ENCODE results near the gene IL5.
"Not testable (repeated sequence)": the region's sequence is repeated elsewhere in the genome, so short reads cannot be mapped to it uniquely, and the experiment has no call there.

IL5 gene

DNA sequence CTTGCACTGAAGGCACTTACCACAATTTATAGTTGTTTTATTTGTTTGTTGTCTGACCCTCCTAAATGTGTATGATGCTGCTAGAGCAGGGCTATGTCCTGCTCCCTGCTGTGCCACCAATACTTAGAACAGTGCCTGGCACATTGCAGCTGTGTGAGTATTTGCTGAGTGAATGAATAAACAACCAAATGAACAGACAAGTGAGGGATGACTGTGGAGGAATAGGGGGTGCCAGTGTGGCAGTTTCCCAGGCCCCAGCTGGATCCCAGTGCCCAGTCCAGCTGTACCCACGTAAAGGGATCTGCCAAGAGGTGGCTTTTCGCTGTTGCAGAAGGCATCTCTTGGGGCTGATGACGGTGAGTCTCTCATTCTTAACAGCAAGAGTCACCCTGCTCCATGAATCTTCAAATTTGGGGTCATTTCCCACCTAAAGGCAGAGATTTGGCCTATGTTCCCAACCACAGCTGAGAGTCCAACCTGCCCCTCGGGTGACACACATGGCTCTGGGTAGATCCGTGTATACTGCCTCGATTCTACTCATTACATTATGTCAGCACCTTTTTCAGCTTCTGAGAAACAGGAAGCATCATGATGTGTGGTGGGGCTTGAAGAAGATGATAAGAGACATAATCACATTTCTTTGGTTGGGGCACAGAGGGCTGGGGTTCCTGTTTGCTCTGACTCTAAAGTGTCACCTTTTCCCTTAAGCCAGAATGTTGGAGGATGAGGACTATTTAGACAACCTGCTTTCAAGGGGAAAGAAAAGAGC is 14.3 kb downstream of the IL5 start:
- DNase-seq = no peak

DNA sequence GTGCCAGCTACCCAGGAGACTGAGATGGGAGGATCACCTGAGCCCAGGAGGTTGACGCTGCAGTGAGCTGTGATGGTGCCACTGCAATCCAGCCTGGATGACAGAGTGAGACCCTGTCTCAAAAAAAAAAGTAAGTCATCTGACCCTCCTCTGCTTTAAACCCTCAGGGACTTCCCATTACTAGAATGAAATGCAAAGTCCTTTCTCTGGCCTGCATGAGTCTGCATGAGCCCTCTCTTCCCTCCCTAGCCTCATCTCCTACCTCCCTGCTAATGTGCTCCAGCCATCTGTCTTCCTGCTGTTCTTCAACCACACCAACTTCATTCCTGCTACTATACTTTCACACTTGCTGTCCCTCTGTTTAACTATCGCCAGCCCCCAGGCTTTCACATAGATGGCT is 15.3 kb downstream of the IL5 start:
- no peak for DNase-seq

DNA sequence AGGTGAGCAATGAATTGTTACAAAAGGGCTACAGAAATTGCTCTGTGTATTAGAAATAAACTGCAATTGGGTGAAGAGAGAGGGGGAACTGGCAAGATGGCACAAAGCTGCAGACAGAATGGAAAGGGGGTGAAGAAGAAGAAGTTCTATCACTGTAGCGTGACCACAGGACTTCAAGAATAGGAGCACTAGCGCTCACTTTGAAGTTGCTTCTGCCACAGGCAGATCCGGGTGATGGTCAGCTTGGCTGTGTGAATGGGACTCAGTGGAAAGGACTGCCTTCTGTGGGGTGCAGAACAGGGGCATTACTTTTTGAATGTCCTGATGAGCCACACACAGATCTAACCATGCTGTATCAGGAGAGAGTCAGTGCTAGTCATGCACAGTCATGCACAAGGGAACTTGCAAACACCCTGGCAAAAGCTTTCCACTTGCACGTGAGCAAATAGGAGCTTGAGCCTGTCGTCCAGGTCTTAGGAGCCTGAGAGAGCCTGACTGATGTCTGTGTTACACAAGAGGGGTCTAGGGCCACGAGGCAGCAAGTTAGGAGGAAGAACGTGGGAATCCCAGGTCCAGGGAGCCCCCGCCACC is 16.3 kb downstream of the IL5 start:
- no peak for DNase-seq

DNA sequence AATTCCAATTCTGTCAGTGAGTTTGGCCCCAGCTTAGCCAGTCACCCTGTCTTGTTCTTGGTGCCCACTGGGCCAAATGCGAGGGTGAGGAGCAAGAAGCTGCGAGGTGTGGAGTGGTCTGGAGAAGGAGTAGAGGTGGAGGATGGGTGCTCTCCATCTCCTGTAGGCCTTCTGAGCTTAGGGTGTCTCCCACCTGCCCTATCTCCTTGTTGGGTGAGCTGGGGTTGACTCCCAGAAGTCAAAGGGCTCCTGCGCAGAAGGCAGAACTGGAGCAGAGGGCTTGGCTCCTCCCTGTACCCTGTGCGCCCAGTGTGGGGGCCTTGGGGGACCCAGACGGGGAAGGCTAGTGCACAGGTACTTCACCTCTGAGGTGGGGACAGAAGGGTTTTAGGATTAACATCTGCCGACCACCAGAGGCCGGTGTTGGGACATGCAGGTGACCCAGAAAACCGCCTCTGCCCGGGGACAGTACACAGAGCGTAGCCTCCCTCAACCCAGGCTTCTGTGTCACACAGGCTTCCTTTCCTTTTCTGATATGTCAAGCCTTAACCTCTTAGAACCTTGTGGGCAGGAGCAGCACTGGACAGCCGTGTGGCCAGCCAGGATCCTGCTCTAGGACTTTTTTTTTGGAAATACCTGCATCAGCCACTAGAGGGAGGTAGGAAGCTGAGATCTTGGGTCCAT is 16.9 kb downstream of the IL5 start:
- DNase-seq = peak; percentile 9

DNA sequence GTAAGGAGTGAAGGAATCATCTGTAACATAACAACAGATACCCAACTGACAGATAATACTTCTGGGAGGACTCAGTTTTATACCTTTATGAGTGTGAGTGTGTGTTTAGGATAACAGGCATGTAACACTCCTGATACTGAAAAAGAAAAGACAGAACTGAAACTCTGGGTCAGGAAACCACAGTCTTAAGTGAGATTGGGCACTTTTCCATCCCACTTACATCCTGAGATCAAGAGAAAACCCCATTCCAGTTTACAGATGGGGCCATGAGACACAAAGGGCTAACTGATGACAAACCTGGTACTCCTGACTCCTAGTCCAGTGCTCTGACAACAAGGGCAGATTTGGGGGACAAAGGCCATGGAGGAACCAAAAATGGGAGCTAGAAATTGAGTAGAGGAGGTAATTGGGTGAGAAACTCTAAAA is 18.0 kb downstream of the IL5 start:
- DNase-seq = no peak

DNA sequence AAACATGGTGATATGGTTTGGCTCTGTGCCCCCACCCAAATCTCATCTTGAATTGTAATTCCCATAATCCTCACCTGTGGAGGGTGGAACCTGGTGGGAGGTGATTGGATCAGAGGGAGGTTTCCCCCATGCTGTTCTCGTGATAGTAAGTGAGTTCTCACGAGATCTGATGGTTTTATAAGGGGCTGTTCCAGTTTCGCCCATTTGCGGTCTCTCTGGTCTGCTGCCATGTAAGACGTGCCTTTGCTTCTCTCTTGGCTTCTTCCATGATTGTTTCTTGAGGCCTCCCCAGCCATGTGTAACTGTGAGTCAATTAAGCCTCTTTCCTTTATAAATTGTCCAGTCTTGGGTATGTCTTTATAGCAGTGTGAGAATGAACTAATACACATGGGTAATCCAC is 18.4 kb downstream of the IL5 start:
- not testable (repeated sequence) for DNase-seq

DNA sequence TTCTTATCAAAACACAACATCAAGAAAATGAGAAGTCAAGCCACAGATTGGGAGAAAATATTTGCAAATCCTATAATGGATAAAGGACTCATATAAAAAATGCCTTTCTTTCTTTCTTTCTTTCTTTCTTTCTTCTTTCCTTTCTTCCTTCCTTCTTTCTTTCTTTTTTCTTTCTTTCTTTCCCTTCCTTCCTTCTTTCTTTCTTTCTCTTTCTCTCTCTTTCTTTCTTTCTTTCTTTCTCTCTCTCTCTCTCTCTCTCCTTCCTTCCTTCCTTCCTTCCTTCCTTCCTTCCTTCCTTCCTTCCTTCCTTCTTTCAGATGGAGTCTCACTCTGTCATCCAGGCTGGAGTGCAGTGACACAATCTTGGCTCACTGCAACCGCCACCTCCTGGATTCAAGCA is 21.3 kb downstream of the IL5 start:
- not testable (repeated sequence) for DNase-seq

DNA sequence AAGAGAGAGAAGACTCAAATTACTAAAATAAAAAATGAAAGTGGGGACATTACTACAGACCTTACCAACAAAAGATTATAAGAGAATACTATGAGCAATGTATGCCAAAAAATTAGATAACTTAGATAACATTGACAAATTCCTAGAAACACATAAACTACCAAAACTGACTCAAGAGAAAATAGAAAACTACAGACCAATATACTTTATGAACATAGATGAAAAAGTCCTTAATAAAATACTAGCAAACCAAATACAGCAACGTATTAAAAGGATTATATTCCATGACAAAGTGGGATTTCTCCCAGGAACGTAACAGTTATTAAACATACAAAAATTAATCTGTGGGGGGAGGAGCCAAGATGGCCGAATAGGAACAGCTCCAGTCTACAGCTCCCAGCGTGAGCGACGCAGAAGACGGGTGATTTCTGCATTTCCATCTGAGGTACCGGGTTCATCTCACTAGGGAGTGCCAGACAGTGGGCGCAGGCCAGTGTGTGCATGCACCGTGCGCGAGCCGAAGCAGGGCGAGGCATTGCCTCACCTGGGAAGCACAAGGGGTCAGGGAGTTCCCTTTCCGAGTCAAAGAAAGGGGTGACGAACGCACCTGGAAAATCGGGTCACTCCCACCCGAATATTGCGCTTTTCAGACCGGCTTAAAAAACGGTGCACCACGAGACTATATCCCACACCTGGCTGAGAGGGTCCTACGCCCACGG is 29.5 kb downstream of the IL5 start:
- not testable (repeated sequence) for DNase-seq

DNA sequence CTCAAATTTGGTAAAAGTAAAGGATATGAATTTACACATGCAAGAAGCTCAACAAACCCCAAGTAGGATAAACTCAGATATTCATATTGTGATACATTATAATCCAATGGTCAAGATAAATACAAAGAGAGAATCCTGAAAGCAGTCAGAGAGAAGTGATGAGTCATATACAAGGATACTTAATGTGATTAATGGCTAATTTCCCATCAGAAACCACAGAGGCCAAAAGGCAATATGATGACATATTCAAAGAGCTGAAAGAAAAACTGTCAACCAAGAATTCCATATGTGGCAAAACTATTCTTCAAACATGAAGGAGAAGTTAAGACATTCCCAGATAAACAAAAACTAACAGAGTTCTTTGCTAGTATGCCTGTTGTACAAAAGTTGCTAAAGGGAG is 33.2 kb downstream of the IL5 start:
- no peak for DNase-seq

DNA sequence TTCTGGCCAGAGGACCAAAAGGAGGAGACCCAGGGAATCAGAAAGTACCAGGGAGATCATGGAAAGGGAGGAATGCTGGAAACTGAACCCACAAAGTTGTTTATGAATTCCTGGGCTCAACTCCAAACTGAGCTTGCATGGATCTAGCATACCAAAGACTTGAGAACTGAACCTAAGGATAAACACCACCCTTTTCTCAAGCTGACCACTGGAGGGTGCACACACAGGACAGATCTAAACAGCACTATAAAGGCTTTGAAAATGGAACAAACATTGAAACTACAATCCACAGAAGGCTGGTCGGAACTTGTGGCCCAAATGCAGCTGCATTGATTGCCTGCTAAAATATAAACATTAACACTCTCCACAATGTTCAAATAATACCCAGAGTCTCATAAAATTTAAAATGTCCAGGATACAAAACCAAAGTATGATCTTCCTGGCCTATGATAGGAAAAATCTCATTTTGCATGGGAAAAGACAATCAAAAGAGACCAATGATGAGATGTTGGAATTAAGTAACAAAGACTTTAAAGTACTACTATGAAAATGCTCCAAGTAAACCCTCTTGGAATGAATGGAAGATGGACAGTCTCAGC is 37.1 kb downstream of the IL5 start:
- no peak for DNase-seq

DNA sequence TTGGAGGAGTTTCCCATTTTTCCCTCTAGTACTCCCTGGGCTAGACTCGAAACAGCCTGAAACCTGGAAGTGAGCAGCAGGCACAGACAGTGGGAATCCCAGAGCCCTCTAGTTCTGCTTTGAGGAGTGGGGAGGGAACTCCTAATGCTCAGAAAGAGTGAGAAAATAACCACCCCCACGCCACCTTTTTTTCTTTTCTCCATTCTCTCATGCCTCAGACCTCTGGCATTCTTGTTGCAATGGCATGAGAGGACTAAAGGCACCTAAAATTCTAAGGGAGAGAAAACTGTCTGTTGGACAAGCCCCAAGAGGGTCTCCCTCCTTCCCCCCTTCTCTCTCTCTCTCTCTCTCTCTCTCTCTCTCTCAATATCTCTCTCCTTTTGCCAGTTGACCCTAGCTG is 37.7 kb downstream of the IL5 start:
- no peak for DNase-seq

DNA sequence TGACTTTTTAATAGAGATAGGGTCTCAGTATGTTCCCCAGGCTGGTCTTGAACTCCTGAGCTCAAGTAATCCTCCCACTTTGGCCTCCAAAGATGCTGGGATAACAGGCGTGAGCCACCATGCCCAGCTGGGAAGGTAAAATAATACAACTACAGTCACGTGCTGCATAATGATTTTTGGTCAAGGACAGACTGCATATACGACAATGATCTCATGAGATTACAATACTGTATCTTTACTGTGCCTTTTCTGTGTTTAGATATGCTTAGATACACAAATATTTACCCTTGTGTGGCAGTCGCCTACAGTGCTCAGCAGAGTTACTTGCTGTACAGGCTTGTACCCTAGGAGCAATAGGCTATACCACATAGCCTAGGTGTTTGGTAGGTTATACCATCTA is 38.6 kb downstream of the IL5 start:
- no peak for DNase-seq

DNA sequence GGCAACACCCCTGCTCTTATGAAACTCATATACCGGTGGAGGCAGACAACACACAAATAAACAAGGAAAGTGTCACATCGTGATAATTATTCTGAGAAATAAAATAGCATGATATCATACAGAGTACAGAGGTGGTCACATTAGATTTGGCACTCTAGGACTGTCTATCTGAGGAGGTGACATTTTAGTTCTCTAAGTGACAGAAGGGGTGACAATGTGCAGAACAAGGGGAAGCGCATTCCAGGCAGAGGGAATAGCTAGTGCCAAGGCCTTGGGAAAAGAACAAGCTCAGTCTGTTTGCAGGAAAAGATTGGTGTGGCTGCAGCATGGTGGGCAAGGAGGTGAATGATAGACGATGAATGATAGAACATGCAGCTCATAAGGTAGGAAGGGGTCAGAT is 40.1 kb downstream of the IL5 start:
- DNase-seq = no peak

DNA sequence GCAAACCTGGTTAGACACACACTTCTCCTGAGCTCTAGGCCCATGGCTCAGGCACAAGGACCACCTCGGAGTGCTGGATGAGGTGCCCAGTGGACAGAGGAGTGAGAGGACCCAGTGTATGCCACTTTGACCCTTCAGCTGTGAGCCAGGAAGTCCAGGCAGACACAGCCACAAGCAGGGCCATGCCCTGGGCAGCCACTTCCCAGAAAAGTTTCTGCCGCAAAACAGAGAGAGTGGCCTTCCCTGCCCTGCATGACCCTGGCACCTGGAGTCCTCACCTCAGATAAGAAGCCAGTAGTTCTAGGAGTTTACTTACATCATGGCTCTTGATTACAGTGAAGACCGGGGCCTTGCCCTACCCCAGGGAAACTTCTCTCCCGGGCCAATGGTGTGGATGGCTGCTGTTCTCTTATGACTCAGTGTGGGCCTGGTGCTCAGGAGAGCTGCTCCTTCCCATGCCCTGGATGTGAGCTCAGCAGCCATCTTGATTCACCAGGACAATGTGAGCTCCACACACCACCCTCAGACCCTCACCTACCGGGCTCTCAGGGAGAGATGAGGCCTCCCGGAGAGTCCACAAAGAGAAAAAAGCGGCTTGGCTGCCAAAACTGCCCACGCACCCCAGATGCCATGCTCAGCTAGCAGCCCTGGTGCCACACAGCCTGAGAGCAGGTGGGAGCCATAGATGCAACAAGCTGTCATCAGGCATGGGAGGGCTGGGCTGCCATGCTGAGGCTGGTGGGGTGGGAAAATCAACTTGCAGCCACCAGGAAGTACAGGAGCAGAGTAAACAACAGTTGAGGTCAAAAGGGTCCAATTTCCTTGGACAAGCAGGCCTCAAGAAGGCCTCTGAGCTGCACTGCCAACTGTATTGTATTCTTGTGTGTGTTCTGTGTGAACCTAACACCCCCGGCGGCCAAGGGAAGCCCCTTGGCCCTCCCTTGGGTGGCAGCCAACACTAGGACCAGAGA is 41.1 kb downstream of the IL5 start:
- no peak for DNase-seq

DNA sequence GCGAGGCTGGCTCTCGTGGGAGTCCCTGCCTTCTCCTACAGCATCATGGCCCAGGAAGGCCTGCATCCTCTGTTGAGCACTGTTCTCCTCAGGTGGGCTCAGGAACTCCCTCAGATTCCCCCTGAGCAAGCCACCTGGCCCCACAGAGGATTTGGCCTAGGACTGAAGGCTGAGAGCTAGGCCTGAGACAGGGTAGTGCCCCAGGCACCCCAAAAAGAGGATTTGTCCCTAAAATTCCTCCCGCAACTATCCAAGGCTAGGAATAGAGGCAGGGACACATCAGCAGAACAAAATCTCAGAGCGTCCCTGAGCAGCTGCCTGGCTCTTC is 41.7 kb downstream of the IL5 start:
- DNase-seq = no peak

DNA sequence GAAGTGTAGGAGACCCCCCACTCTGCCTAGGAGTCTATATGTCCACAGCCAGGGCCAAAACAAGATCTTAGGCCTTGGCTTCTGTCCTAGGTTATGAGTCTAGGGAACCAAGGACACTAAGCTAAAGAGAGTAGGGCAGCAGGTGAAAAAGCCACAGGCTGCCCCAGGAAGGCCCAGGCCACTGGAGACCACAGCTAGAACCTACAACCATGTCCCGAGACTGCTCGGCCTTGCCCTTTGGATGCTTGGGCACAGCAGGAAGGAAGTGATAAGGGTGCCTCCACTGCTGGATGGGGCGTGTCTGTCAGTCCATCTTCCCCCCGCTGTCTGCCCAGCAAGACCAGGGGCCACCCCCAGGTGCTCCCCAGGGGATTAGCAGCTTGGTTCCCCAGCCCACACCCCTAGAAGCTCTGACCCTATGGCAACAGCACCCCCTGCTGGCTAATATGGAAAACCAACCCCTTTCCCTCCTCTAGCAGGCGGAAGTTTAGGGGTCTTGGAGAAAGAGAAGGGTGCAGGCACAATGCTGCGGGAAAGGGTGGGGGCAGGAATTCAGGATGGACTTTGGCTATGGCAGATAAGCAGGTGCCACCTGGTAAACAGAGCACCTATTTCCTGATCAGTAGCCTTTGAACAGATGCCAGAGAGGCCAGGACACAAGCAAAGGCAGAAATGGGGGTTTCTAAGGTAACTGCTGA is 42.2 kb downstream of the IL5 start:
- DNase-seq = peak; percentile 72

DNA sequence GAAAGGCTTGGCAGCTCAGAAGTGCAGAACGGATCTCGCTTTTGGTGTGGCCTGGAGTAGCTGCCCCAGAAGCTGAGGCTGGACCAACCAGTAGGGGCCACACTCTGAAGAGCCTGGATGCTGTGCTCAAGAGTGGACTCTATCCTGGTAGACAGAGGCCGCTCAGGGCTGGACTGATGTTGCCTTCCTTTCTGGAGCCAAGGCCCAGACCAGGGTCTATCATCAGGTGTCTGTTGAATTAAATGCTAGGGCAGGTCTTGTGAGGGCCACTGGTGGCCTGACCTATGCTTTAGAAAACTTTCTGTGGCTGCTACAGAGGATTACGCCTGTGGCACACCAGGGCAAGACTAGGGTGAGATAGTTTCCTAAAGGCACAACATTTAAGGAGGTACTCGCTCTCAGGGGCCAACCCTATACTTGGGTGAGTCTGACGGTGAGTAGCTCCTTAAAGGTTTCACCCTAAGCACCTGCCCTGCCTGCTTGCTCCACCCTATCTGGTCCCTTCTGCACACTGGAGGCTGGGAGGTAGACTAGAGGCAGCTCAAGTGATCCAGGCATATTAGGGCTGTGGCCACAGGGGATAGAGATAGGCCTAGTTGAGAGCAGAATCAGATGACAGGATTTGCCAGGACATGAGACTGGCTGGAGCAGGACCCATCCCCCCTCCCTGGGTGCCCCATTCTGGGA is 42.9 kb downstream of the IL5 start:
- peak; percentile 8 for DNase-seq

DNA sequence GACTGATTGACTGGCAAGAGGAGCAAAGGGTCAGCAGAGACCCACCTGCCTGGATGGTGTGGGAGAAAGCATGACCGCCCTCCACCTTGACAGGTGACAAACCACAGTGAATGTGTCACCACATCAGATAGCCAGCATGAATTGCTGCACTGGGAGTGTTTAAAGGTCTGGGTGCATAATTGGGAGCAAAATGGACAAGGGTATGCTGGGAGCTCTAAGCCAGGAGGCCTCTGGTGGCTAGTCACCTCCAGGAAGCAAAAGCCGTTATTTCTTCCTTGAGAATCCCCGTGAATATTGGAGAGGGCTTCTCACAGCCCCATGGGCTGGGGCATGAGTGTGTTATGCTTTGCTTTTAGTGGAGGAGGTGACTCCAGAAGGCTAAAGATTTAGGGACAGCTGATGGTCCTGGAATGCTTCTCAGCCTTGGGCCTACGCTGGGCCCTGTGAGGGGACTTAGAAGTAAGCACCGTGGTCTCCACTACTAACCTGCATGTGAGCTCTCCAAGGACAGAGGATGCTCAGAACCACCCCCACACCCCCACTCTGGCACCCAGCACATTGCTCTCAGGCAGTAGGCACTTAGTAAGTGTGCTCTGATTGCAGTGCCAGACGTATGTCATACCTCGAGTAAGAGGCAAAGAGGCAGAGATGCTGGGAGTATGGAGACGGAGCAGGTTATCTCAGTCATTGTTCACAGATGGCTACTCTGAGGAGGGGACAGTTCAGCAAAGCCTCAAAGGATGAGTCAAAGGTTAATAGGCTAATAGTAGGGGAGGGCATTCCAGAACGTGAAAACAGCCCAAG is 43.7 kb downstream of the IL5 start:
- DNase-seq = no peak

DNA sequence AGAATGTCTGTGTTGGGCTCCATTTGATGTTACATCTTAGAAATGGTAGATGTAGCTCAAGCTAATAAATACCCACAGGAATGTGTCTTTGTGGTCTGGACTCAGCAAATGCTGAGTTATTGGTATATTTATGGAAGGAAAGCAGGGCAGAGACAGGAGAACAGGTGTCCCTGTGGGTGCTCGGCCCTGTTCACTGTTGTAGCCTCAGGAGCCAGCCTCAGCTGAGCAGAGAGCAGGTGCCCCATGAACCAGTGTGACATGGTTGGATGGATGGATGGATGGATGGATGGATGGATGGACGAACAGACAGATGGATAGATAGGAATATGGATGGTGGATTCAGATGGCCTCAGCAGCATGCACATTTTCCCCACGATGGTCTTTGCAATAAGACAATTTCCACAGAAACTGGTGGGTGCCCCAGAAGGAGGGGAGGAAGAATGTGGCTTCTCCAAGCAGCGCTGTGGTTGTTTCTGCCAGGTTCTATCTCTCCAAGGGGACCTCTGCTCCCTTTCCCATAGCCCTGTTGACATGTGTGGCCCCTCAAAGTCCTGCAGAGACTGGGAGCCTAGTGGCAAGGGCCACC is 44.5 kb downstream of the IL5 start:
- no peak for DNase-seq

DNA sequence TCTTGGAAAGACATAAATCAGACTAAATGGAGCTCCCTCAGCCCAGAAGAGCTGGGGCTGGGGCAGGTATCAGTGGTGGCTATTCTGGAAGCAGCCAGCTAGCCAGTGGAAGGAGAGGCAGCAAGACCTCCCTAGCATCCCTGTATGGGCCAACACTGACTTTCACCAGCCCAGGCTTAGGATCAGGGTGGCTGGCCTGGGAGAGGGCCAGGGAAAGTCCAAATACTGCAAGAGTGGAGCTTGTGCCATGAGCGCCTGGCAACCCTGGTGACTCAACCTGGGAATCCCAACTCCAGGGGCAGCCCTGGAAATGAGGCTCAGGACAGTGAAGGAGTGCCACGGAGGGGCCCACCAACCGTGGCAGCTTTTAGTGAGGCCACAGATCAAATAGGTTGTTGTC is 45.2 kb downstream of the IL5 start:
- no peak for DNase-seq

All from activated CD4-positive, alpha-beta T cell treated with anti-CD3 and anti-CD28 coated beads, Interleukin-2, amount 50 U/mL, for 1 hour (primary cell).